Measurements from ENCODE around the gene GALC.

Gene GALC

DNA sequence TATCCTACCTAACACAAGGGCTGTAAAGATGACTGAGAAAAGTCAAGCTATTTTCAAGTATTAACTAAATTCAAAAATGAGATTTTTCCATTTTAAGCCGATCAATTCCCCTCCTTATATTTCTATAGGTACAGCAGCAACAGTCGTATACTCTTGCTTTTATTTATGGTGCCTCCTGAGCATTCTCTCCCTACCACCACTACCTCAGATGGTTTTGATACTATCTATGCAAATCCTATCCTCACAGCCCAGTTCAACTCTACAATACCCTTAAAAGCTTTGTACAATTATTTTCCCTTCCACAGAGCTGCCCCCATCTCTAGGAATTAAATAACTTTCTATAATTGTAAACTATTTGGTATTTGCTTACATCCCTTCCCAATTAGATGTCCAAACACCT is 52.1 kb downstream of the GALC start:
- H3K4me3 ChIP-seq (ENCODE audit: low read length): no peak overlapping the region
- peaks cover 5% of the 10 kb centered on the region for H3K4me1 ChIP-seq (ENCODE audit: control insufficient read depth, insufficient read depth, low read length)
- H3K36me3 ChIP-seq (ENCODE audit: control insufficient read depth, insufficient read depth, low read length): no peaks in the 10 kb centered on the region
- H3K9me3 ChIP-seq (ENCODE audit: control insufficient read depth, low read length): no peaks in the 10 kb centered on the region
- H3K9ac ChIP-seq (ENCODE audit: low read length): no peak overlapping the region
- no peaks in the 10 kb centered on the region for H3K27me3 ChIP-seq (ENCODE audit: control insufficient read depth, insufficient read depth, low read length)

GRCh38 chr14:87940382-87940781 is 52.6 kb downstream of the GALC start:
- Histone ChIP-seq H3K36me3 (ENCODE audit: control insufficient read depth, insufficient read depth, low read length) (no peaks in the 10 kb centered on the region), H3K27me3 (ENCODE audit: control insufficient read depth, insufficient read depth, low read length) (no peaks in the 10 kb centered on the region), H3K9ac (ENCODE audit: low read length) (no peak overlapping the region), H3K4me3 (ENCODE audit: low read length) (no peak overlapping the region), H3K4me1 (ENCODE audit: control insufficient read depth, insufficient read depth, low read length) (peaks cover 9% of the 10 kb centered on the region), H3K9me3 (ENCODE audit: control insufficient read depth, low read length) (no peaks in the 10 kb centered on the region)

DNA sequence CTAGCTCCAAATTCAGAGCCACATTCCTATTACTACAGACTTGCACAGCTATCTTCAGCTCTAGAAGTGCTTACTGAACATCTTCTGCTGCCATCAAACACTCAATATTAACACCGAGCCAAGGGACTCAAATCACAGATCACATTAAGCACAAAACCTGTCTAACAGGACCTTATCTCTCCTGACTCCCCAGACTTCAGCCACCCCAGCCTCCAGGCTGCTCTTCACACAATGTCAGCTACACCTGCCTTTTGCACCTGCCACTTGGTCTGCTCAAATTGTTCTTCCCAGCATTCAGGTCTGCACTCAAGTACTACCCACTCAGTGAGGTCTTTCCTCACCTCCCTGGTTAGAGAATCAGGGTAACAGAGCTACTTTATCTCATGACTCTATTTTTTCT is 57.1 kb downstream of the GALC start:
- Histone ChIP-seq H3K36me3 (ENCODE audit: control insufficient read depth, insufficient read depth, low read length) (no peaks in the 10 kb centered on the region), H3K9ac (ENCODE audit: low read length) (no peak overlapping the region)

DNA sequence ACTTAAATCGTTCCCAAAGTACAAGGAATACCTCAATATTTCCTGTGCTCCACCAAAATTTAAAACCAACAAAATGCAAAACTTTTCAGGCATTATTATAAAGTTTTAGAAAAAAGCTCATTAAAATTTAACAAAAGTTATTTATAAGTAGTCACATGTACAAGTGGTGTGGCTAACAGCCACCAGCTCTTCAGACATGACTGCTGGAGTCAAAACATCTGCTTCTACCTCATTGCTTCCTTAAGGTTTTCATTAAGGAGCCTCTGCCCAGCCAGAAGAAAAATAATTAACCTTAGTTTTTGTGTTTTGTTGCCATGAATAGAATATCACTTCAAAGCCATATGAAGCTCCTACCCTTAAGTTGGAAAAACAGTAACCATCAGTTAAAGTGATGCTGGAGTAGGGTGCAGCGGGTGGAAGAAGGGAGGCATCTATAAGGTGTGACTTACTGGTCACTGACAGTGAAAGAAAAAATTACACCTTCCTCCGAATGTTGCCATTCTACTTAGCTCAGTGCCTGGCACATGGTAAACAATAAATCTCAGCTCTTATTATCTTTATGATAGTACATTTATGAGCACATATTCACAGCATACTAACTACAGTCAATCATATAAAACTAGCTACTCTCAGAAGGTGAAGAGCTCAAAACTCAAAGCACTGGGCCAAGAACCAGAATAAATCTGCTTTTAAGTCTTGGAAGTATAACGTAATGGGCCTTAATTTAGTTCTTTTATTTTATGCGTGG is 57.7 kb downstream of the GALC start:
- no peaks in the 10 kb centered on the region for H3K36me3 ChIP-seq (ENCODE audit: control insufficient read depth, insufficient read depth, low read length)
- H3K4me1 ChIP-seq (ENCODE audit: control insufficient read depth, insufficient read depth, low read length): peaks cover 9% of the 10 kb centered on the region
- no peaks in the 10 kb centered on the region for H3K9me3 ChIP-seq (ENCODE audit: control insufficient read depth, low read length)
- no peak overlapping the region for H3K9ac ChIP-seq (ENCODE audit: low read length)
- no peak overlapping the region for H3K4me3 ChIP-seq (ENCODE audit: low read length)
- H3K27me3 ChIP-seq (ENCODE audit: control insufficient read depth, insufficient read depth, low read length): no peaks in the 10 kb centered on the region

More for the DNA sequence above, 57.1 kb downstream of the GALC start:
- Histone ChIP-seq H3K4me3 (ENCODE audit: low read length) (no peak overlapping the region), H3K27me3 (ENCODE audit: control insufficient read depth, insufficient read depth, low read length) (no peaks in the 10 kb centered on the region), H3K4me1 (ENCODE audit: control insufficient read depth, insufficient read depth, low read length) (peaks cover 9% of the 10 kb centered on the region), H3K9me3 (ENCODE audit: control insufficient read depth, low read length) (no peaks in the 10 kb centered on the region)

DNA sequence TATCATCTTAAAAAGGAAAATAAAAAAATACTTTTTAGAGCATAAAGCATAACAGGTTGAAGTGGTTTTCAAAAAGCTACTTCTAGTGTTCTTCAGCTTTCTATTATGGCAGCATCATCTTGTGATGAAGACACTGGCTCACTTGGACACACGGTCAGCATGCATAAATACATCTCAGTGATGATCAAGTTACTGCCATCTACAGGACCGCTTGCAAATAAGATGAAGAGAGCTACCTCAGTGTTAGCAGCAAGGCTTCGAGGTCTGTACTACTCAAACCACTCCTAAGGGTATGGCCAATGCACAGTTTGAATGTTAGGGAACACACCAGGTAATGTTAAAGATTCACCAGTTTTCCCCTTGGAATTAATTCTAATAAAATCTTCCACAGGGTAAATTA is 58.8 kb downstream of the GALC start:
- Histone ChIP-seq H3K4me1 (ENCODE audit: control insufficient read depth, insufficient read depth, low read length) (peaks cover 9% of the 10 kb centered on the region), H3K9me3 (ENCODE audit: control insufficient read depth, low read length) (no peaks in the 10 kb centered on the region)

GRCh38 chr14:87916886-87917275 is 76.1 kb downstream of the GALC start:
- H3K4me3 ChIP-seq (ENCODE audit: low read length): no peak overlapping the region
- H3K9me3 ChIP-seq (ENCODE audit: control insufficient read depth, low read length): no peaks in the 10 kb centered on the region
- H3K9ac ChIP-seq (ENCODE audit: low read length): no peak overlapping the region

More for the DNA sequence above, 58.8 kb downstream of the GALC start:
- H3K36me3 ChIP-seq (ENCODE audit: control insufficient read depth, insufficient read depth, low read length): no peaks in the 10 kb centered on the region
- H3K27me3 ChIP-seq (ENCODE audit: control insufficient read depth, insufficient read depth, low read length): no peaks in the 10 kb centered on the region
- H3K9ac ChIP-seq (ENCODE audit: low read length): no peak overlapping the region
- H3K4me3 ChIP-seq (ENCODE audit: low read length): no peak overlapping the region

DNA sequence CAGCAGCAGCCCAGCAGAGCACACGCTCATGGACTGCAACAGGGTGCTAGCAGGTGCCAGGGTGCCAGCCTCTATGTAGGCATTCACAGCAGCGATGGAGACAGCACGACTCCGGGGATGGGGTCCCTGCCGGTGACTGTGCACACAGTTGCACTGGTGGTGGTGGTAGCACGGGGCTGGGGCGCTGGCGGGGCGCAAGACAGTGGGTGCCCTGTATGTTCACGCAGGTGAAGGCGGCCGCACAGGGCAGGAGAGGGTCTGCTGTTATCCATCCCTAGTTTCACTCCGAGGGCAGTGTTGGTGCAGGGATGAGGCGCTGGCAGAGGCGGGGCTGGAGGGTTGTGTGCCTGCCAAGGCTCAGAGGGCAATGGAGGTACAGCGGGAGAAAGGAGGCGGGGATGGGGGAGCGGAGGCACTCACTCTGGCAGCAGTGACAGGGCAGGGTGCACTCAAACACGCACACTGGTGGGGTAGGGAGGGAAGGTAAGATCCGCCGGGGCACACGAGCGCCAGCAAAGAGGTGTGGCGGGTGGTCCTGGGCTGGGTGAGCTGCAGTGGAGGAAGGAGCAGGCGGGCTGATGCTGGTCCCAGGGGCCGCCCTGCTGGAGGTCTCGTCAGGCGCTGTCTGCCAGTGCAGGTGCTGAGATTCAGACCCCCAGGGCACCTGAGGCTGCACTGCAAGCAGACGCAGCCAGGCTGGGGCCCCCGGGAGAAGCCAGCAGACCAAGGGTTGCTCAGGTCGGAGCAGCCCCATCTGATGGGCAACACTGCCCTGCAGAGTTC is 76.7 kb downstream of the GALC start:
- Histone ChIP-seq H3K4me3 (ENCODE audit: low read length) (no peak overlapping the region), H3K36me3 (ENCODE audit: control insufficient read depth, insufficient read depth, low read length) (no peaks in the 10 kb centered on the region), H3K9me3 (ENCODE audit: control insufficient read depth, low read length) (no peaks in the 10 kb centered on the region), H3K9ac (ENCODE audit: low read length) (no peak overlapping the region), H3K4me1 (ENCODE audit: control insufficient read depth, insufficient read depth, low read length) (no peaks in the 10 kb centered on the region), H3K27me3 (ENCODE audit: control insufficient read depth, insufficient read depth, low read length) (no peaks in the 10 kb centered on the region)

More at GRCh38 chr14:87916886-87917275, 76.1 kb downstream of the GALC start:
- Histone ChIP-seq H3K27me3 (ENCODE audit: control insufficient read depth, insufficient read depth, low read length) (no peaks in the 10 kb centered on the region), H3K36me3 (ENCODE audit: control insufficient read depth, insufficient read depth, low read length) (no peaks in the 10 kb centered on the region), H3K4me1 (ENCODE audit: control insufficient read depth, insufficient read depth, low read length) (no peaks in the 10 kb centered on the region)

- Histone ChIP-seq H3K9ac (ENCODE audit: low read length) (no peak overlapping the region), H3K4me1 (ENCODE audit: control insufficient read depth, insufficient read depth, low read length) (no peaks in the 10 kb centered on the region), H3K36me3 (ENCODE audit: control insufficient read depth, insufficient read depth, low read length) (no peaks in the 10 kb centered on the region), H3K9me3 (ENCODE audit: control insufficient read depth, low read length) (no peaks in the 10 kb centered on the region), H3K4me3 (ENCODE audit: low read length) (no peak overlapping the region), H3K27me3 (ENCODE audit: control insufficient read depth, insufficient read depth, low read length) (peaks cover 4% of the 10 kb centered on the region)
Measured at GRCh38 chr14:87908550-87908949, 84.4 kb downstream of the GALC start.

- peaks cover 4% of the 10 kb centered on the region for H3K27me3 ChIP-seq (ENCODE audit: control insufficient read depth, insufficient read depth, low read length)
- no peak overlapping the region for H3K9ac ChIP-seq (ENCODE audit: low read length)
- no peaks in the 10 kb centered on the region for H3K4me1 ChIP-seq (ENCODE audit: control insufficient read depth, insufficient read depth, low read length)
- H3K9me3 ChIP-seq (ENCODE audit: control insufficient read depth, low read length): no peaks in the 10 kb centered on the region
- H3K36me3 ChIP-seq (ENCODE audit: control insufficient read depth, insufficient read depth, low read length): no peaks in the 10 kb centered on the region
- H3K4me3 ChIP-seq (ENCODE audit: low read length): no peak overlapping the region
Measured at GRCh38 chr14:87901652-87902051, 91.3 kb downstream of the GALC start.

DNA sequence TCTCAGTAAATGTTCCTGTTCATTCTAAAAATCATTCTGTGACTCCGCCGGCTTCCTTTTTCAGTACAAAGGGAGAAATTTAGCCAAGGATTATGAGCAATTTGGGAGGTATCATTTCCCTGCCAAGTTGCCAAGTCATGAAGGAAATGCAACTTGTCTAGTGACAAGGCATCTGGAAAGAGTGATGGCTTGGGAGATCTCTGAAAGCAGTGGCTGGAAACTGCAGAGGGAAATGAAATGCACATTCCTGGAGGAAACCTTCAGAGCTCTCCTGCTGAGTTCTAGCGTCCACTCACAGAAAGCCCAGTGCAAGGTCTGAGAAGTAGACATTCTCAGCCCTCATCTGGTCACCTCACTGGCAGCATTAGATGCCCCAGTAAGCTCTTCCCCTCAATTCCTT is 91.7 kb downstream of the GALC start:
- Histone ChIP-seq H3K36me3 (ENCODE audit: control insufficient read depth, insufficient read depth, low read length) (no peaks in the 10 kb centered on the region), H3K4me1 (ENCODE audit: control insufficient read depth, insufficient read depth, low read length) (no peaks in the 10 kb centered on the region), H3K9ac (ENCODE audit: low read length) (no peak overlapping the region), H3K9me3 (ENCODE audit: control insufficient read depth, low read length) (no peaks in the 10 kb centered on the region), H3K27me3 (ENCODE audit: control insufficient read depth, insufficient read depth, low read length) (peaks cover 4% of the 10 kb centered on the region), H3K4me3 (ENCODE audit: low read length) (no peak overlapping the region)

- Histone ChIP-seq H3K4me1 (ENCODE audit: control insufficient read depth, insufficient read depth, low read length) (no peaks in the 10 kb centered on the region), H3K4me3 (ENCODE audit: low read length) (no peak overlapping the region), H3K9me3 (ENCODE audit: control insufficient read depth, low read length) (no peaks in the 10 kb centered on the region), H3K36me3 (ENCODE audit: control insufficient read depth, insufficient read depth, low read length) (no peaks in the 10 kb centered on the region), H3K27me3 (ENCODE audit: control insufficient read depth, insufficient read depth, low read length) (no peaks in the 10 kb centered on the region), H3K9ac (ENCODE audit: low read length) (no peak overlapping the region)
Measured at GRCh38 chr14:87899228-87899627, 93.8 kb downstream of the GALC start.

DNA sequence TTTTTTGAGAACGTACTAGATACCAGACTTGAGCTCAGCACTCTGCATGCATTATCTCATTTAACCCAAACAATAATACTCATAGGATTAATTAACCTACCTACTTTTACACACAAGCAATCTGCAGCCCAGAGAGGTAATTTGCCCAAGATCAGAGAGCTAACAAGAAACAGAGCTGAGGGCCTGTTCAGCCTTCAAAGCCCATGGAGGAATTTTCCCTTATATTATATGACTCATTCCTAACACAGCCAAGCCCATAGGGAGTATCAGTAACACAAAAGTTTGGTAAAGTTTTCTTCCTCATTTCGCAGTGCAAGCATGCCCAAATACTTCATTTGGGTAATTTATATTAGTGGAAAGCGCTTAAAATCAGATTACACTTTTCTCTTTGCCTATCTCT is 94.7 kb downstream of the GALC start:
- H3K4me1 ChIP-seq (ENCODE audit: control insufficient read depth, insufficient read depth, low read length): no peaks in the 10 kb centered on the region
- no peaks in the 10 kb centered on the region for H3K9me3 ChIP-seq (ENCODE audit: control insufficient read depth, low read length)
- no peaks in the 10 kb centered on the region for H3K36me3 ChIP-seq (ENCODE audit: control insufficient read depth, insufficient read depth, low read length)
- no peak overlapping the region for H3K4me3 ChIP-seq (ENCODE audit: low read length)
- no peak overlapping the region for H3K9ac ChIP-seq (ENCODE audit: low read length)
- no peaks in the 10 kb centered on the region for H3K27me3 ChIP-seq (ENCODE audit: control insufficient read depth, insufficient read depth, low read length)

Data from mucosa of stomach (tissue), 1 donor.